ENCODE data around the gene CASP8. TPM values are rescaled to one million over a fixed set of nuclear protein-coding genes. Genes with fewer than 3 reads are reported as not detected.

The CASP8 gene
- total and polyA plus RNA-seq, 9 of the 15 experiments (the other 6 are each of a cell fraction or from before 2014, with no cell fraction given), result 10.2 to 31.4 (median 19.4) TPM

DNA sequence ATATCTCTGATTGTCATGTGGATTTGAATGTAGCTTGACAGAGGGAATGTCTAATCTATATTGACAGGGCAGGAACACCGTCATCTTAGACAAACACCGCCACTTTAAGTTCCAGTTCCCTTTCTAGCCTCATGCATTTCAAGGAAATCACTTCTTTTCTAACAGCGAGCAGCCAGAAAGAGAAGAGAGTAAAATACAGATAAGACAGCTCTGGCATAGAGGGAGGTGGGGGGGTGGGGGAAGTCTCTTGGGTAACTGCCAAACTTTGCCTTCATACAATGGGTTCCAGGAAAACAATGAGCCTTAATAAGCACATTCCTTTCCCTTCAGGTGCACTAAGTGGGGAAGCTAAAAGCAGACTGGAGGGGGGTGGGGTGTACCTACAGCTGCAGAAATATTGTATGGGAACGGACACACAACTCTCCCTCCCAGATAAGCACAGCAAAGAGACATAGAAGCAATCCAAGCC lies 40.2 kb upstream of the CASP8 start (continued):
- TF ChIP-seq SMARCB1 (IDR thresholded peaks at IDR 0.05; ENCODE audit: insufficient read length, low read depth), result no peak
- TF ChIP-seq POLR2G (IDR thresholded peaks at IDR 0.05; ENCODE audit: low read depth, low read length), result no peak
- TF ChIP-seq FOSL1 (tag; conservative IDR thresholded peaks at IDR 0.05), result no peak
- no peak for TF ChIP-seq ESRRA (IDR thresholded peaks at IDR 0.05; ENCODE audit: borderline replicate concordance, low read depth)
- no peak for TF ChIP-seq ZNF184 (CRISPR knock-in tag; IDR thresholded peaks at IDR 0.05)
- TF ChIP-seq CBX1 (IDR thresholded peaks at IDR 0.05; ENCODE audit: low read depth), result no peak
- no peak for TF ChIP-seq ARHGAP35 (IDR thresholded peaks at IDR 0.05; ENCODE audit: partially characterized antibody)
- no peak for TF ChIP-seq ZNF695 (CRISPR knock-in tag; IDR thresholded peaks at IDR 0.05)
- TF ChIP-seq SUPT5H (IDR thresholded peaks at IDR 0.05), result no peak
- no peak for TF ChIP-seq TEAD2 (tag; IDR thresholded peaks at IDR 0.05)
- TF ChIP-seq L3MBTL2 (IDR thresholded peaks at IDR 0.05), result no peak
- TF ChIP-seq, protein P1, sequence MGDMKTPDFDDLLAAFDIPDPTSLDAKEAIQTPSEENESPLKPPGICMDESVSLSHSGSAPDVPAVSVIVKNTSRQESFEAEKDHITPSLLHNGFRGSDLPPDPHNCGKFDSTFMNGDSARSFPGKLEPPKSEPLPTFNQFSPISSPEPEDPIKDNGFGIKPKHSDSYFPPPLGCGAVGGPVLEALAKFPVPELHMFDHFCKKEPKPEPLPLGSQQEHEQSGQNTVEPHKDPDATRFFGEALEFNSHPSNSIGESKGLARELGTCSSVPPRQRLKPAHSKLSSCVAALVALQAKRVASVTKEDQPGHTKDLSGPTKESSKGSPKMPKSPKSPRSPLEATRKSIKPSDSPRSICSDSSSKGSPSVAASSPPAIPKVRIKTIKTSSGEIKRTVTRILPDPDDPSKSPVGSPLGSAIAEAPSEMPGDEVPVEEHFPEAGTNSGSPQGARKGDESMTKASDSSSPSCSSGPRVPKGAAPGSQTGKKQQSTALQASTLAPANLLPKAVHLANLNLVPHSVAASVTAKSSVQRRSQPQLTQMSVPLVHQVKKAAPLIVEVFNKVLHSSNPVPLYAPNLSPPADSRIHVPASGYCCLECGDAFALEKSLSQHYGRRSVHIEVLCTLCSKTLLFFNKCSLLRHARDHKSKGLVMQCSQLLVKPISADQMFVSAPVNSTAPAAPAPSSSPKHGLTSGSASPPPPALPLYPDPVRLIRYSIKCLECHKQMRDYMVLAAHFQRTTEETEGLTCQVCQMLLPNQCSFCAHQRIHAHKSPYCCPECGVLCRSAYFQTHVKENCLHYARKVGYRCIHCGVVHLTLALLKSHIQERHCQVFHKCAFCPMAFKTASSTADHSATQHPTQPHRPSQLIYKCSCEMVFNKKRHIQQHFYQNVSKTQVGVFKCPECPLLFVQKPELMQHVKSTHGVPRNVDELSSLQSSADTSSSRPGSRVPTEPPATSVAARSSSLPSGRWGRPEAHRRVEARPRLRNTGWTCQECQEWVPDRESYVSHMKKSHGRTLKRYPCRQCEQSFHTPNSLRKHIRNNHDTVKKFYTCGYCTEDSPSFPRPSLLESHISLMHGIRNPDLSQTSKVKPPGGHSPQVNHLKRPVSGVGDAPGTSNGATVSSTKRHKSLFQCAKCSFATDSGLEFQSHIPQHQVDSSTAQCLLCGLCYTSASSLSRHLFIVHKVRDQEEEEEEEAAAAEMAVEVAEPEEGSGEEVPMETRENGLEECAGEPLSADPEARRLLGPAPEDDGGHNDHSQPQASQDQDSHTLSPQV (IDR thresholded peaks at IDR 0.05), result no peak
- TF ChIP-seq HMGN3 (IDR thresholded peaks at IDR 0.05; ENCODE audit: borderline replicate concordance, extremely low read depth, insufficient read length, low read depth, low read length), result no peak
- no peak for TF ChIP-seq ZFP36 (IDR thresholded peaks at IDR 0.05; ENCODE audit: low read depth, low read length, partially characterized antibody)
- no peak for TF ChIP-seq ZNF24 (IDR thresholded peaks at IDR 0.05)
- TF ChIP-seq STAG1 (CRISPR knock-in tag; IDR thresholded peaks at IDR 0.05; ENCODE audit: borderline replicate concordance), result no peak
- no peak for TF ChIP-seq ZNF12 (CRISPR knock-in tag; IDR thresholded peaks at IDR 0.05)
- TF ChIP-seq CBFB (CRISPR knock-in tag; IDR thresholded peaks at IDR 0.05), result no peak
- TF ChIP-seq SIN3A (IDR thresholded peaks at IDR 0.05; ENCODE audit: borderline replicate concordance in 2 of 2, control insufficient read depth in 1 of 2, low read depth in 2 of 2, low read length in 2 of 2), result no peak
- TF ChIP-seq DPF2 (IDR thresholded peaks at IDR 0.05), result peak; percentile 85
- no peak for TF ChIP-seq NR1H2 (CRISPR knock-in tag; IDR thresholded peaks at IDR 0.05)
- no peak for TF ChIP-seq CEBPG (CRISPR knock-in tag; IDR thresholded peaks at IDR 0.05)
- no peak for TF ChIP-seq CEBPG (tag; conservative IDR thresholded peaks at IDR 0.05 in 1 of 2, IDR thresholded peaks at IDR 0.05 in 1 of 2)
- TF ChIP-seq BRCA1 (IDR thresholded peaks at IDR 0.05), result no peak
- no peak for TF ChIP-seq BRCA1 (CRISPR knock-in tag; IDR thresholded peaks at IDR 0.05)
- no peak for TF ChIP-seq SLC30A9 (CRISPR knock-in tag; IDR thresholded peaks at IDR 0.05)
- TF ChIP-seq ZNF347 (CRISPR knock-in tag; IDR thresholded peaks at IDR 0.05; ENCODE audit: low read depth), result no peak
- TF ChIP-seq NFIX (CRISPR knock-in tag; IDR thresholded peaks at IDR 0.05; ENCODE audit: low read depth), result no peak
